Naive thymus-derived CD4-positive, alpha-beta T cell (primary cell): ENCODE results near the gene C21orf58. TPM values are rescaled to one million over a fixed set of nuclear protein-coding genes. Genes with fewer than 3 reads are reported as not detected.

ENCODE experiments used
- ATAC-seq: fragments of 150-1000 bp; cut with Tn5 transposase; 2 replicates; pipeline ENCODE4 v1.10.0; 2021; ENCODE audit warnings: mild to moderate bottlenecking, moderate library complexity
- CTCF ChIA-PET: fragments of 350-600 bp; sonication (Branson Sonifier 250); formaldehyde crosslinking; loops from one replicate; lab custom pipeline; 2021; ENCODE audit warnings: antibody characterized with exemption; lab: Charles Lee
- POLR2A ChIA-PET: fragments of 350-600 bp; sonication (Branson Sonifier 250); formaldehyde crosslinking; loops from one replicate; lab custom pipeline; 2021; ENCODE audit warnings: antibody characterized with exemption, inconsistent platforms; lab: Charles Lee
- DNase-seq, 9 donors: peaks; one replicate each; pipeline versions ENCODE4 v3.0.0 to v3.0.0-alpha.2; 2020 to 2022; ENCODE audit warnings: mixed read lengths in 1 of 9
- H3K27ac ChIP-seq: one replicate; pipeline ENCODE4 v1.7.0; 2013; ENCODE audit warnings: mild to moderate bottlenecking, low read depth, low read length, moderate library complexity
- H3K27me3 ChIP-seq, 2 donors: one replicate each; pipeline ENCODE4 v1.7.0; 2013; ENCODE audit warnings: low read length in 2 of 2, mild to moderate bottlenecking in 2 of 2, moderate library complexity in 2 of 2; ENCODE audit not compliant: control insufficient read depth in 2 of 2, insufficient read depth in 2 of 2
- H3K36me3 ChIP-seq, 3 experiments: 1 replicate in 2 of 3; 2 replicates in 1 of 3; pipeline ENCODE4 v1.7.0; 2013; ENCODE audit warnings: low read length in 3 of 3, mild to moderate bottlenecking in 3 of 3, moderate library complexity in 1 of 3; ENCODE audit not compliant: insufficient read depth in 3 of 3, control insufficient read depth in 2 of 3
- H3K4me1 ChIP-seq, 2 donors: one replicate each; pipeline ENCODE4 v1.7.0; 2013; ENCODE audit warnings: low read length in 2 of 2, mild to moderate bottlenecking in 2 of 2, moderate library complexity in 1 of 2; ENCODE audit not compliant: control insufficient read depth in 2 of 2, insufficient read depth in 2 of 2
- H3K4me3 ChIP-seq: 2 replicates; pipeline ENCODE4 v1.7.0; 2013; ENCODE audit warnings: mild to moderate bottlenecking, low read length
- H3K9me3 ChIP-seq, 3 experiments: 1 replicate in 2 of 3; 2 replicates in 1 of 3; pipeline ENCODE4 v1.7.0; 2013; ENCODE audit warnings: low read length in 3 of 3; ENCODE audit not compliant: control insufficient read depth in 2 of 3
- H3K27ac Mint-ChIP-seq, 9 donors: one replicate each; pipeline ENCODE4 v1.8.0; 2020 to 2022; ENCODE audit warnings: mixed read lengths in 9 of 9, mild to moderate bottlenecking in 8 of 9, moderate library complexity in 5 of 9, inconsistent platforms in 2 of 9
- H3K27me3 Mint-ChIP-seq, 5 donors: one replicate each; pipeline ENCODE4 v1.8.0; 2021 to 2022; ENCODE audit warnings: mixed read lengths in 5 of 5, mild to moderate bottlenecking in 1 of 5
- H3K36me3 Mint-ChIP-seq, 5 donors: one replicate each; pipeline ENCODE4 v1.8.0; 2020 to 2022; ENCODE audit warnings: mixed read lengths in 5 of 5, mild to moderate bottlenecking in 3 of 5, inconsistent platforms in 1 of 5
- H3K4me1 Mint-ChIP-seq, 7 donors: one replicate each; pipeline ENCODE4 v1.8.0; 2020 to 2022; ENCODE audit warnings: mixed read lengths in 7 of 7, mild to moderate bottlenecking in 3 of 7, inconsistent platforms in 1 of 7
- H3K4me3 Mint-ChIP-seq, 10 donors: one replicate each; pipeline ENCODE4 v1.8.0; 2020 to 2022; ENCODE audit warnings: mild to moderate bottlenecking in 10 of 10, mixed read lengths in 10 of 10, moderate library complexity in 6 of 10, inconsistent platforms in 2 of 10
- H3K9me3 Mint-ChIP-seq, 11 donors: one replicate each; pipeline ENCODE4 v1.8.0; 2020 to 2022; ENCODE audit warnings: mixed read lengths in 11 of 11, mild to moderate bottlenecking in 4 of 11, inconsistent platforms in 1 of 11, moderate library complexity in 1 of 11
- intact Hi-C, 2 donors: fragments of 100-400 bp; cut with micrococcal nuclease; formaldehyde crosslinking; loops; one replicate each; pipeline ENCODE4 v1.15.1; 2023
- polyA plus RNA-seq, 2 donors: library from polyadenylated mRNA; unstranded; fragments of 300-500 nt; fragmentation: Illumina TruSeq; gene quantifications; one replicate each; pipeline ENCODE4 v1.2.3, GENCODE V29; 2021
- total RNA-seq, 6 experiments: library from RNA in 5 of 6; stranded (reverse) in 5 of 6; gene quantifications; 1 replicate in 5 of 6; 2 replicates in 1 of 6; pipeline ENCODE4 v1.2.3 and lab custom pipeline; 2021 to 2026

C21orf58 gene
- total and polyA plus RNA-seq, 7 experiments from 2014 or later, result 0.59 to 38.4 (median 5.7) TPM

GRCh38 chr21:46361935-46362334 lies 38.3 kb upstream of the C21orf58 start:
- ChIA-PET CTCF (no interaction called here), POLR2A (no interaction called here)
- ATAC-seq (no peak), DNase-seq (no peak)
- Mint-ChIP-seq H3K36me3 (peaks cover 12 to 62% (median 26%) of the 10 kb centered on the region in 5 donors), H3K27me3 (no peaks in the 10 kb centered on the region), H3K4me3 (no peak overlapping the region), H3K27ac (no peak overlapping the region), H3K9me3 (no peaks in the 10 kb centered on the region), H3K4me1 (peaks cover 0 to 15% (median 3%) of the 10 kb centered on the region in 7 donors)
- H3K4me1 ChIP-seq, result no peaks in the 10 kb centered on the region
- intact Hi-C loops, result no loop called here
- no peak overlapping the region for H3K4me3 ChIP-seq
- H3K36me3 ChIP-seq, result peaks cover 0 to 56% (median 0%) of the 10 kb centered on the region in 3 experiments
- no peaks in the 10 kb centered on the region for H3K9me3 ChIP-seq
- no peak overlapping the region for H3K27ac ChIP-seq
- no peaks in the 10 kb centered on the region for H3K27me3 ChIP-seq

GRCh38 chr21:46361176-46361575 lies 37.5 kb upstream of the C21orf58 start:
- peaks cover 0 to 14% (median 3%) of the 10 kb centered on the region in 7 donors for H3K4me1 Mint-ChIP-seq
- no peak overlapping the region for H3K27ac Mint-ChIP-seq
- H3K27me3 ChIP-seq, result no peaks in the 10 kb centered on the region
- no peak for DNase-seq
- H3K9me3 ChIP-seq, result no peaks in the 10 kb centered on the region
- no peak for ATAC-seq
- intact Hi-C loops, result no loop called here
- no peak overlapping the region for H3K4me3 ChIP-seq
- H3K36me3 ChIP-seq, result peaks cover 0 to 56% (median 0%) of the 10 kb centered on the region in 3 experiments
- H3K4me3 Mint-ChIP-seq, result no peak overlapping the region
- H3K27ac ChIP-seq, result no peak overlapping the region
- H3K4me1 ChIP-seq, result no peaks in the 10 kb centered on the region
- H3K36me3 Mint-ChIP-seq, result peaks cover 12 to 55% (median 26%) of the 10 kb centered on the region in 5 donors
- no peaks in the 10 kb centered on the region for H3K9me3 Mint-ChIP-seq
- ChIA-PET CTCF (no interaction called here), POLR2A (no interaction called here)
- no peaks in the 10 kb centered on the region for H3K27me3 Mint-ChIP-seq

GRCh38 chr21:46357684-46358425 lies 34.2 kb upstream of the C21orf58 start:
- Histone ChIP-seq H3K27me3 (no peaks in the 10 kb centered on the region), H3K4me1 (no peaks in the 10 kb centered on the region), H3K27ac (no peak overlapping the region), H3K9me3 (no peaks in the 10 kb centered on the region), H3K4me3 (no peak overlapping the region), H3K36me3 (peaks cover 0 to 63% (median 4%) of the 10 kb centered on the region in 3 experiments)
- DNase-seq, result no peak
- peak overlapping the region in 3 of 9 donors; percentile 25 to 38 (median 33) for H3K27ac Mint-ChIP-seq
- ChIA-PET CTCF (interaction anchor here (0.6 kb wide), 1 partner anchor 14 kb away, joined by 4 read pairs; no protein-coding TSS in a partner anchor), POLR2A (interaction anchor here (0.6 kb wide), 1 partner anchor 73 kb away, joined by 4 read pairs; no protein-coding TSS in a partner anchor)
- peaks cover 7 to 55% (median 27%) of the 10 kb centered on the region in 5 donors for H3K36me3 Mint-ChIP-seq
- H3K4me1 Mint-ChIP-seq, result peaks cover 0 to 9% (median 2%) of the 10 kb centered on the region in 7 donors
- no peak for ATAC-seq
- H3K9me3 Mint-ChIP-seq, result no peaks in the 10 kb centered on the region
- H3K4me3 Mint-ChIP-seq, result no peak overlapping the region
- H3K27me3 Mint-ChIP-seq, result no peaks in the 10 kb centered on the region
- intact Hi-C loops, result no loop called here

GRCh38 chr21:46357335-46357604 lies 33.6 kb upstream of the C21orf58 start:
- ATAC-seq, result no peak
- peaks cover 0 to 66% (median 4%) of the 10 kb centered on the region in 3 experiments for H3K36me3 ChIP-seq
- Mint-ChIP-seq H3K9me3 (no peaks in the 10 kb centered on the region), H3K27ac (no peak overlapping the region), H3K4me1 (peaks cover 0 to 7% (median 0%) of the 10 kb centered on the region in 7 donors), H3K4me3 (no peak overlapping the region), H3K27me3 (no peaks in the 10 kb centered on the region), H3K36me3 (peaks cover 7 to 52% (median 28%) of the 10 kb centered on the region in 5 donors)
- no peaks in the 10 kb centered on the region for H3K9me3 ChIP-seq
- H3K27ac ChIP-seq, result no peak overlapping the region
- DNase-seq, result no peak
- POLR2A ChIA-PET, result no interaction called here
- H3K4me3 ChIP-seq, result no peak overlapping the region
- H3K27me3 ChIP-seq, result no peaks in the 10 kb centered on the region
- H3K4me1 ChIP-seq, result no peaks in the 10 kb centered on the region
- CTCF ChIA-PET, result no interaction called here
- intact Hi-C loops, result no loop called here

GRCh38 chr21:46356494-46357334 lies 33.0 kb upstream of the C21orf58 start:
- CTCF ChIA-PET, result no interaction called here
- H3K27me3 Mint-ChIP-seq, result no peaks in the 10 kb centered on the region
- ATAC-seq (no peak), DNase-seq (no peak)
- peaks cover 4 to 46% (median 22%) of the 10 kb centered on the region in 5 donors for H3K36me3 Mint-ChIP-seq
- Histone ChIP-seq H3K9me3 (no peaks in the 10 kb centered on the region), H3K27ac (no peak overlapping the region), H3K36me3 (peaks cover 0 to 69% (median 4%) of the 10 kb centered on the region in 3 experiments), H3K27me3 (no peaks in the 10 kb centered on the region), H3K4me1 (no peaks in the 10 kb centered on the region), H3K4me3 (no peak overlapping the region)
- POLR2A ChIA-PET, result interaction anchor here (0.6 kb wide), 1 partner anchor 25 kb away, joined by 4 read pairs; no protein-coding TSS in a partner anchor
- intact Hi-C loops, result no loop called here
- no peaks in the 10 kb centered on the region for H3K9me3 Mint-ChIP-seq
- no peak overlapping the region for H3K27ac Mint-ChIP-seq
- H3K4me1 Mint-ChIP-seq, result peaks cover 0 to 4% (median 0%) of the 10 kb centered on the region in 7 donors
- H3K4me3 Mint-ChIP-seq, result no peak overlapping the region

- no peaks in the 10 kb centered on the region for H3K4me1 Mint-ChIP-seq
- CTCF ChIA-PET, result no interaction called here
- Histone ChIP-seq H3K4me1 (no peaks in the 10 kb centered on the region), H3K27me3 (no peaks in the 10 kb centered on the region), H3K27ac (no peak overlapping the region), H3K9me3 (no peaks in the 10 kb centered on the region), H3K4me3 (no peak overlapping the region), H3K36me3 (peaks cover 0 to 74% (median 4%) of the 10 kb centered on the region in 3 experiments)
- intact Hi-C loops, result no loop called here
- H3K9me3 Mint-ChIP-seq, result no peaks in the 10 kb centered on the region
- no peaks in the 10 kb centered on the region for H3K27me3 Mint-ChIP-seq
- POLR2A ChIA-PET, result no interaction called here
- H3K36me3 Mint-ChIP-seq, result peaks cover 0 to 47% (median 18%) of the 10 kb centered on the region in 5 donors
- DNase-seq, result no peak
- no peak overlapping the region for H3K4me3 Mint-ChIP-seq
- no peak for ATAC-seq
- no peak overlapping the region for H3K27ac Mint-ChIP-seq
These were observed 32.3 kb upstream of the C21orf58 start for GRCh38 chr21:46356005-46356338.
